ENCODE measurements around the gene IKZF2. TPM values are rescaled to one million over a fixed set of nuclear protein-coding genes. Genes with fewer than 3 reads are reported as not detected.

The IKZF2 gene
- total RNA-seq, 1 experiment from 2014 or later: 3.0 TPM

DNA sequence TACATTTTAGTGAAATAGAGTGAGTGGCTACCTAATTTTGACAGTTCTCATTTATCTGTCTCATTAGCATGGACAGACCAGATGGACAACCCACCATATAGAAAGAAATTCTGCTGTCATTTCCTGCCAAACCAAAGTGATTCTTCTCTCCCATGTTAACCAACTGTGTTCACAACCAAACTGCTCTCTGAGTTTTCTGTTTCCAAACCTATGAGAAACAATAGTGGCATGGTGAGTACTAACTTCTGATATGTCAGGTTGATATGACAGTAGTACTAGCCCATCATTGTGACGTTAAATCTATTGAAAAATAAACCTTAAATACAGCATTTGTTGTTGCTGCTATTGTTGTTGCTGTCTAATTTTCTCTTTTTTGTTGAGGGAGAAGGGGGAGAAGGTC lies 72.7 kb downstream of the IKZF2 start:
- no peak overlapping the region for H3K27ac ChIP-seq (ENCODE audit: insufficient read length, low read depth, low read length)
- H3K23ac ChIP-seq (ENCODE audit: insufficient read length, low read depth, low read length): no peak overlapping the region
- Mint-ChIP-seq H3K4me3 (no peak overlapping the region), H3K36me3 (ENCODE audit: insufficient read depth in 1 of 3, low read depth in 3 of 3) (no peaks in the 10 kb centered on the region), H3K27me3 (ENCODE audit: low read depth) (no peaks in the 10 kb centered on the region), H3K27ac (no peak overlapping the region), H3K4me1 (peaks cover 0 to 3% of the 10 kb centered on the region in 2 experiments; a peak in 1 of 4 replicates), H3K9me3 (no peaks in the 10 kb centered on the region)
- no peak overlapping the region for H3K56ac ChIP-seq (ENCODE audit: insufficient read length, low read depth, low read length)
- no peak overlapping the region for H2BK120ac ChIP-seq (ENCODE audit: low read depth, low read length, poor library complexity, severe bottlenecking)
- H4K5ac ChIP-seq (ENCODE audit: insufficient read length, low read depth, low read length): no peak overlapping the region
- no peaks in the 10 kb centered on the region for H3K9me3 ChIP-seq (ENCODE audit: control insufficient read depth, low read depth, low read length)
- no peak overlapping the region for H3K14ac ChIP-seq (ENCODE audit: insufficient read depth, low read length)
- TF ChIP-seq, protein P1, sequence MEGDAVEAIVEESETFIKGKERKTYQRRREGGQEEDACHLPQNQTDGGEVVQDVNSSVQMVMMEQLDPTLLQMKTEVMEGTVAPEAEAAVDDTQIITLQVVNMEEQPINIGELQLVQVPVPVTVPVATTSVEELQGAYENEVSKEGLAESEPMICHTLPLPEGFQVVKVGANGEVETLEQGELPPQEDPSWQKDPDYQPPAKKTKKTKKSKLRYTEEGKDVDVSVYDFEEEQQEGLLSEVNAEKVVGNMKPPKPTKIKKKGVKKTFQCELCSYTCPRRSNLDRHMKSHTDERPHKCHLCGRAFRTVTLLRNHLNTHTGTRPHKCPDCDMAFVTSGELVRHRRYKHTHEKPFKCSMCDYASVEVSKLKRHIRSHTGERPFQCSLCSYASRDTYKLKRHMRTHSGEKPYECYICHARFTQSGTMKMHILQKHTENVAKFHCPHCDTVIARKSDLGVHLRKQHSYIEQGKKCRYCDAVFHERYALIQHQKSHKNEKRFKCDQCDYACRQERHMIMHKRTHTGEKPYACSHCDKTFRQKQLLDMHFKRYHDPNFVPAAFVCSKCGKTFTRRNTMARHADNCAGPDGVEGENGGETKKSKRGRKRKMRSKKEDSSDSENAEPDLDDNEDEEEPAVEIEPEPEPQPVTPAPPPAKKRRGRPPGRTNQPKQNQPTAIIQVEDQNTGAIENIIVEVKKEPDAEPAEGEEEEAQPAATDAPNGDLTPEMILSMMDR (conservative IDR thresholded peaks at IDR 0.05): no peak
- H2AK5ac ChIP-seq (ENCODE audit: insufficient read length, low read length): no peak overlapping the region
- no peak overlapping the region for H2AFZ ChIP-seq (ENCODE audit: low read length)
- no peaks in the 10 kb centered on the region for H3K23me2 ChIP-seq (ENCODE audit: insufficient read length, low read depth, low read length, poor library complexity, severe bottlenecking)
- no peak overlapping the region for H4K91ac ChIP-seq (ENCODE audit: insufficient read length, low read depth, low read length)
- no peak overlapping the region for H3K4ac ChIP-seq (ENCODE audit: low read depth, low read length)
- no peak overlapping the region for H3K4me2 ChIP-seq (ENCODE audit: insufficient read depth, insufficient read length, low read length)
- H3K27me3 ChIP-seq (ENCODE audit: insufficient read depth, low read length): no peaks in the 10 kb centered on the region
- no peak overlapping the region for H3K18ac ChIP-seq (ENCODE audit: insufficient read length, low read depth, low read length)
- DNase-seq: no peak
- no peaks in the 10 kb centered on the region for H3K79me1 ChIP-seq (ENCODE audit: insufficient read depth, low read depth, low read length, poor library complexity, severe bottlenecking)
- no peaks in the 10 kb centered on the region for H3K79me2 ChIP-seq (ENCODE audit: insufficient read depth, low read length)
- H2BK12ac ChIP-seq (ENCODE audit: insufficient read length, low read depth, low read length): no peak overlapping the region
- no peak overlapping the region for H3K9ac ChIP-seq (ENCODE audit: extremely low read depth, insufficient read length, low read length)
- H4K20me1 ChIP-seq (ENCODE audit: control insufficient read depth, insufficient read depth, insufficient read length): no peaks in the 10 kb centered on the region
- H3T11ph ChIP-seq (ENCODE audit: low read length): no peak overlapping the region
- H4K8ac ChIP-seq (replicated peaks; ENCODE audit: insufficient read length, low read depth, low read length): no peak overlapping the region
- H2BK20ac ChIP-seq (ENCODE audit: low read depth, low read length, poor library complexity, severe bottlenecking): no peak overlapping the region
- no peak overlapping the region for H2BK5ac ChIP-seq (ENCODE audit: insufficient read length, low read length)
- no peak overlapping the region for H2BK15ac ChIP-seq (ENCODE audit: low read depth, low read length)
- no CpG with 5 or more reads among the region's 1 CpG for WGBS (ENCODE audit: extremely low coverage, insufficient read length, low lambda C conversion rate)
- no peaks in the 10 kb centered on the region for H3K4me1 ChIP-seq (ENCODE audit: insufficient read depth, low read length)
